HL-60 (cell line): Measurements from ENCODE around the gene GNAI1.

Source experiments
- DNase-seq, 2 experiments: peaks; one replicate each; pipeline ENCODE4 v3.0.0-alpha.2; 2010 to 2020; ENCODE audit warnings: low read depth in 1 of 2, low spot score in 1 of 2
- H3K27ac ChIP-seq: fragments of 250-450 bp; sonication (Bioruptor Pico); replicated peaks from 2 replicates; pipeline ENCODE4 v1.5.1; 2020; ENCODE audit warnings: mild to moderate bottlenecking, moderate library complexity
- H3K27me3 ChIP-seq: fragments of 250-450 bp; sonication (Bioruptor Pico); 2 replicates; pipeline ENCODE4 v1.5.1; 2021; ENCODE audit warnings: mild to moderate bottlenecking, moderate library complexity; ENCODE audit not compliant: insufficient read depth, poor library complexity, severe bottlenecking
- H3K4me3 ChIP-seq: replicated peaks from 2 replicates; pipeline ENCODE4 v1.5.1; 2011; ENCODE audit warnings: mild to moderate bottlenecking, control low read depth, low read length; ENCODE audit not compliant: insufficient read depth
- CTCF ChIP-seq: IDR thresholded peaks from one replicate; pipeline ENCODE4 v1.5.1; 2011; ENCODE audit warnings: low read length, control low read depth, inconsistent platforms; ENCODE audit not compliant: insufficient read depth
- GABPA ChIP-seq: IDR thresholded peaks from 2 replicates; pipeline ENCODE4 v1.6.1; 2012; ENCODE audit warnings: low read depth
- POLR2AphosphoS5 ChIP-seq: IDR thresholded peaks from 2 replicates; pipeline ENCODE4 v1.6.1; 2012; ENCODE audit warnings: low read depth
- REST ChIP-seq: IDR thresholded peaks from 2 replicates; pipeline ENCODE4 v1.6.1; 2012; ENCODE audit warnings: low read depth; ENCODE audit not compliant: insufficient replicate concordance
- SPI1 ChIP-seq: IDR thresholded peaks from 2 replicates; pipeline ENCODE4 v1.6.1; 2012; ENCODE audit warnings: low read depth, mild to moderate bottlenecking, borderline replicate concordance

Gene GNAI1

GRCh38 chr7:80215734-80216133 lies 81.1 kb downstream of the GNAI1 start:
- Histone ChIP-seq H3K27ac (no peak overlapping the region), H3K27me3 (no peaks in the 10 kb centered on the region), H3K4me3 (no peak overlapping the region)
- no peak for DNase-seq
- TF ChIP-seq GABPA (no peak), SPI1 (no peak), POLR2AphosphoS5 (no peak), CTCF (no peak), REST (no peak)

- TF ChIP-seq POLR2AphosphoS5 (no peak), CTCF (no peak), GABPA (no peak), REST (no peak), SPI1 (no peak)
- Histone ChIP-seq H3K4me3 (no peak overlapping the region), H3K27me3 (no peaks in the 10 kb centered on the region), H3K27ac (no peak overlapping the region)
- DNase-seq, result no peak
Observed at GRCh38 chr7:80216996-80217842, 82.6 kb downstream of the GNAI1 start.

- Histone ChIP-seq H3K27me3 (no peaks in the 10 kb centered on the region), H3K27ac (no peak overlapping the region), H3K4me3 (no peak overlapping the region)
- DNase-seq, result no peak
- TF ChIP-seq SPI1 (no peak), POLR2AphosphoS5 (no peak), CTCF (no peak), GABPA (no peak), REST (no peak)
Observed at GRCh38 chr7:80218723-80219122, 84.1 kb downstream of the GNAI1 start.
